Measurements from ENCODE around the gene IGLL5.
A peak's percentile ranks its signal among the peaks of the same experiment; 100 is the strongest.

DNA sequence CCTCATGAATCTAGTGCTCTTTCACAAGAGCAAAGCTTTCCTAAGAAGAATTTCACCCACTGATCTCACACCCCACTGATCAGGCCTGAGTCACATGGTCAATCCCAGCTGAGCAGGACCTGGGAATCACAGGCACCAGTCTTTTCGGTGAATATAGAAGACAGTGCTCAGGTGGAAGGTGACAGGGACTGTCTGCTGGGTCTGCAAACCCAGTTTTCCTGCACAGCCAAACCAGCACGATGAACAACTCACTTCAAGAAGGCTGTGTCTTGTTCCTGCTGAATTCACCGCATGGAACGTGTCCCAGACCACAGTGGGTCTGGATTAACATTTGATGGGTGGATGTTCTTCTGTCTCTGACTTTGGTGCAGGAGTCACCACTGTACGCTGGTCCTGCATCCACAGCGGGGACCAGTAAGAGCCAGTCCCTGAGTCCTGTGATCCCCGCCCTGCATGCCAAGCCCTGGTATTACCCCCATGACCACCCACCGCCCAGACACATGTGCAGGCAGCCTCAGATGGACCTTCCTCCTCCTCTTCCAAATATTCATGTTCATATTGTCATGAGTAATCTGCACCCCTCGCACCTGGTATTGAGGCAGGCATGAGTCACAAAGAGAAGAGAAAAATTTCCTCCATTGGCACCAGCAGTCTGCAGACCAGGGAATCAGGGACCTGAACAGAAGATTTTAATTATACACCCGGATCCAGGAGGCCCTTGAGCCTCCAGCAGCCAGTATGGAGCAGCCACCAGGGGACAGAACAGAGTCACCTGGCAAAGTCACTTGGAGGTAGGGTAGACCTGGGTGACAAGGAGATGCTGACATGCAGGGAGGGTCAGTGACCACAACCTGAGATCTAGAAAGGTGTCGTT, 8.6 kb upstream of the IGLL5 start:
- TF ChIP-seq, protein P1, sequence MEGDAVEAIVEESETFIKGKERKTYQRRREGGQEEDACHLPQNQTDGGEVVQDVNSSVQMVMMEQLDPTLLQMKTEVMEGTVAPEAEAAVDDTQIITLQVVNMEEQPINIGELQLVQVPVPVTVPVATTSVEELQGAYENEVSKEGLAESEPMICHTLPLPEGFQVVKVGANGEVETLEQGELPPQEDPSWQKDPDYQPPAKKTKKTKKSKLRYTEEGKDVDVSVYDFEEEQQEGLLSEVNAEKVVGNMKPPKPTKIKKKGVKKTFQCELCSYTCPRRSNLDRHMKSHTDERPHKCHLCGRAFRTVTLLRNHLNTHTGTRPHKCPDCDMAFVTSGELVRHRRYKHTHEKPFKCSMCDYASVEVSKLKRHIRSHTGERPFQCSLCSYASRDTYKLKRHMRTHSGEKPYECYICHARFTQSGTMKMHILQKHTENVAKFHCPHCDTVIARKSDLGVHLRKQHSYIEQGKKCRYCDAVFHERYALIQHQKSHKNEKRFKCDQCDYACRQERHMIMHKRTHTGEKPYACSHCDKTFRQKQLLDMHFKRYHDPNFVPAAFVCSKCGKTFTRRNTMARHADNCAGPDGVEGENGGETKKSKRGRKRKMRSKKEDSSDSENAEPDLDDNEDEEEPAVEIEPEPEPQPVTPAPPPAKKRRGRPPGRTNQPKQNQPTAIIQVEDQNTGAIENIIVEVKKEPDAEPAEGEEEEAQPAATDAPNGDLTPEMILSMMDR (conservative IDR thresholded peaks at IDR 0.05; ENCODE audit: low read depth, low read length), result peak; percentile 29; the same call in 1 of the 2 replicates
- no peak for TF ChIP-seq EZH2phosphoT487 (IDR thresholded peaks at IDR 0.05; ENCODE audit: borderline replicate concordance, low read length)

All from PC-3 (cell line).